T-helper 2 cell treated with Interferon-gamma antibody and Interleukin-4, amounts not matched to agents 100 ng/mL and 5 ng/mL, for 36 hours (primary cell): ENCODE measurements around the gene OXT. TPM values are rescaled to one million over a fixed set of nuclear protein-coding genes. Genes with fewer than 3 reads are reported as not detected.

Experiments used
- intact Hi-C: fragments of 100-400 bp; cut with micrococcal nuclease; formaldehyde crosslinking; loops from one replicate; pipeline ENCODE4 v1.15.1; 2023
- total RNA-seq: library from RNA; stranded (reverse); gene quantifications from 2 replicates; pipeline ENCODE4 v1.2.3, GENCODE V29; 2022

OXT gene
- total RNA-seq, 1 donor from 2014 or later, result not detected

- intact Hi-C loops, result no loop called here
Measured at GRCh38 chr20:3084283-3084985, 13.0 kb downstream of the OXT start, which contains the start of gene AVP. AVP (minus strand) TSS chr20:3084724; CDS start chr20:3084674, 50 bp downstream.

GRCh38 chr20:3084986-3085360, 13.6 kb downstream of the OXT start:
- intact Hi-C loops, result no loop called here

- intact Hi-C loops, result no loop called here
Measured at GRCh38 chr20:3085571-3086072, 14.2 kb downstream of the OXT start.

GRCh38 chr20:3088031-3088430, 16.6 kb downstream of the OXT start:
- intact Hi-C loops, result no loop called here

- intact Hi-C loops, result no loop called here
Measured at GRCh38 chr20:3090565-3090964, 19.1 kb downstream of the OXT start.

GRCh38 chr20:3092611-3093379, 21.4 kb downstream of the OXT start:
- intact Hi-C loops, result no loop called here

GRCh38 chr20:3093861-3094361, 22.5 kb downstream of the OXT start:
- intact Hi-C loops, result no loop called here

GRCh38 chr20:3094848-3095629, 23.6 kb downstream of the OXT start:
- intact Hi-C loops, result no loop called here

GRCh38 chr20:3100480-3100879, 29.1 kb downstream of the OXT start:
- intact Hi-C loops, result no loop called here

- intact Hi-C loops, result no loop called here
Measured at GRCh38 chr20:3101251-3101650, 29.8 kb downstream of the OXT start.

GRCh38 chr20:3101737-3102574, 30.5 kb downstream of the OXT start:
- intact Hi-C loops, result no loop called here

- intact Hi-C loops, result no loop called here
Measured at GRCh38 chr20:3102575-3103368, 31.4 kb downstream of the OXT start.

GRCh38 chr20:3103369-3104032, 32.1 kb downstream of the OXT start:
- intact Hi-C loops, result no loop called here

- intact Hi-C loops, result no loop called here
Measured at GRCh38 chr20:3105256-3106137, 34.1 kb downstream of the OXT start.

GRCh38 chr20:3106185-3106584, 34.8 kb downstream of the OXT start:
- intact Hi-C loops, result no loop called here

GRCh38 chr20:3106658-3107463, 35.4 kb downstream of the OXT start:
- intact Hi-C loops, result no loop called here

GRCh38 chr20:3107464-3108025, 36.1 kb downstream of the OXT start:
- intact Hi-C loops, result no loop called here
